Stomach (tissue), 9 donors: ENCODE measurements around the gene FCF1. TPM values are rescaled to one million over a fixed set of nuclear protein-coding genes. Genes with fewer than 3 reads are reported as not detected.

ENCODE experiments used
- DNase-seq, 2 donors: peaks; one replicate each; pipeline versions ENCODE4 v3.0.0 to v3.0.0-alpha.2; 2013 to 2019
- H3K27ac ChIP-seq, 5 donors: fragments of 200-600 bp in 4 of 5; sonication (generic) in 4 of 5; one replicate each; pipeline ENCODE4 v1.5.1; 2013 to 2019; ENCODE audit warnings: mild to moderate bottlenecking in 1 of 5, moderate library complexity in 1 of 5
- H3K27me3 ChIP-seq, 3 donors: fragments of 200-600 bp; sonication (generic); one replicate each; pipeline ENCODE4 v1.5.1; 2017 to 2019; ENCODE audit warnings: mixed run types in 1 of 3
- H3K36me3 ChIP-seq, 4 donors: fragments of 200-600 bp; sonication (generic); 1 replicate in 3 of 4; 2 replicates in 1 of 4; pipeline ENCODE4 v1.5.1; 2016 to 2019
- H3K4me1 ChIP-seq, 4 donors: fragments of 200-600 bp; sonication (generic); one replicate each; pipeline ENCODE4 v1.5.1; 2016 to 2019
- H3K4me3 ChIP-seq, 4 donors: fragments of 200-600 bp; sonication (generic) in 3 of 4; one replicate each; pipeline ENCODE4 v1.5.1; 2016 to 2019; ENCODE audit warnings: mild to moderate bottlenecking in 1 of 4
- H3K9me3 ChIP-seq, 4 donors: fragments of 200-600 bp; sonication (generic); one replicate each; pipeline ENCODE4 v1.5.1; 2016 to 2019
- EP300 ChIP-seq: sonication (generic); formaldehyde crosslinking; IDR thresholded peaks from one replicate; pipeline ENCODE4 v1.6.1; 2017; ENCODE audit warnings: antibody characterized with exemption
- POLR2A ChIP-seq, 4 donors: fragments of 450-650 bp; IDR thresholded peaks; one replicate each; pipeline ENCODE4 v1.6.1; 2016; ENCODE audit warnings: antibody characterized with exemption in 4 of 4, control low read depth in 2 of 4, mild to moderate bottlenecking in 1 of 4, moderate library complexity in 1 of 4
- POLR2AphosphoS5 ChIP-seq, 3 donors: sonication (generic); formaldehyde crosslinking; IDR thresholded peaks; one replicate each; pipeline ENCODE4 v1.6.1; 2016; ENCODE audit warnings: antibody characterized with exemption in 3 of 3
- WGBS, 5 donors: extraction: QIAGEN DNeasy Blood & Tissue Kit in 3 of 5; methylation state at CpG; one replicate each; pipeline versions ENCODE4 v1.1.5 to v1.1.7; 2013 to 2018; 5-methylcytosine and 5-hydroxymethylcytosine counted together
- intact Hi-C: fragments of 100-400 bp; cut with DNase I; formaldehyde crosslinking; loops from one replicate; pipeline ENCODE4 v1.15.1; 2023; ENCODE audit warnings: low total_unique reads
- polyA plus RNA-seq, 3 donors: library from polyadenylated mRNA; stranded (reverse); fragments of 200-250 nt; gene quantifications; one replicate each; pipeline ENCODE4 v1.2.3, GENCODE V29; 2013
- total RNA-seq, 5 donors: library from RNA; depleted of rRNA; stranded (reverse); fragments of >200 nt; gene quantifications; one replicate each; pipeline versions ENCODE4 v1.1.0 to v1.2.3, GENCODE V29; 2014 to 2016
- TF ChIP-seq, protein P1 (sequence below), 7 experiments: fragments of 450-650 bp in 4 of 7; fragments of 200-600 bp in 3 of 7; sonication (generic) in 3 of 7; IDR thresholded peaks; one replicate each; pipeline ENCODE4 v1.5.1; 2016 to 2019; ENCODE audit warnings: antibody characterized with exemption in 7 of 7, control low read depth in 2 of 7, mild to moderate bottlenecking in 1 of 7
- donor health status: healthy with polysubstance abuse.
- donor health status: Bipolar disorder and iron deficiency.
- donor health status: healthy.

The FCF1 gene
- total and polyA plus RNA-seq, 8 donors: 0.58 to 41.1 (median 16.0) TPM

DNA sequence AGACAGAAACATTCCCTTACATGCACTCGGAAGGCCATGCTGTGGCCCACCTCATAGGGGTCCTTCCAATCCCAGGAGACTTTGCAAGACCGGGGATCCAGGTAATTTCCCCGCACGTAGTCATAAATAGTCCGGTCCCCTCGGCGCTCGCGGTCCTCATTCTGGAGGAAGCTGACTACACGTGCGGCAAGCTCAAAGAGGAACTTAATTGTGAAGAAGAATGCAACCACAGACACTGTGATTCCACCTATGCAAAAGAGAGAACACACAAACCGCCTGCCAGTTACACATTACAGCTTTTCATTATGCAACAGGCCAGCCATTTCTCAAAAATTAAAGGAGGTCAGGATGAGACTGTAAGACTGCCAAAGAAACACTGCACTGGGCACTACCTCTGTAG is 28.5 kb upstream of the FCF1 start:
- H3K27ac ChIP-seq: no peak overlapping the region
- H3K9me3 ChIP-seq: no peaks in the 10 kb centered on the region
- H3K36me3 ChIP-seq: peaks cover 4 to 95% (median 81%) of the 10 kb centered on the region in 4 donors
- intact Hi-C loops: no loop called here
- H3K4me1 ChIP-seq: peaks cover 0 to 40% (median 18%) of the 10 kb centered on the region in 4 donors
- peak in 1 of 2 donors; percentile 31 for DNase-seq
- TF ChIP-seq POLR2A (IDR thresholded peaks at IDR 0.05): no peak
- TF ChIP-seq, protein P1, sequence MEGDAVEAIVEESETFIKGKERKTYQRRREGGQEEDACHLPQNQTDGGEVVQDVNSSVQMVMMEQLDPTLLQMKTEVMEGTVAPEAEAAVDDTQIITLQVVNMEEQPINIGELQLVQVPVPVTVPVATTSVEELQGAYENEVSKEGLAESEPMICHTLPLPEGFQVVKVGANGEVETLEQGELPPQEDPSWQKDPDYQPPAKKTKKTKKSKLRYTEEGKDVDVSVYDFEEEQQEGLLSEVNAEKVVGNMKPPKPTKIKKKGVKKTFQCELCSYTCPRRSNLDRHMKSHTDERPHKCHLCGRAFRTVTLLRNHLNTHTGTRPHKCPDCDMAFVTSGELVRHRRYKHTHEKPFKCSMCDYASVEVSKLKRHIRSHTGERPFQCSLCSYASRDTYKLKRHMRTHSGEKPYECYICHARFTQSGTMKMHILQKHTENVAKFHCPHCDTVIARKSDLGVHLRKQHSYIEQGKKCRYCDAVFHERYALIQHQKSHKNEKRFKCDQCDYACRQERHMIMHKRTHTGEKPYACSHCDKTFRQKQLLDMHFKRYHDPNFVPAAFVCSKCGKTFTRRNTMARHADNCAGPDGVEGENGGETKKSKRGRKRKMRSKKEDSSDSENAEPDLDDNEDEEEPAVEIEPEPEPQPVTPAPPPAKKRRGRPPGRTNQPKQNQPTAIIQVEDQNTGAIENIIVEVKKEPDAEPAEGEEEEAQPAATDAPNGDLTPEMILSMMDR (IDR thresholded peaks at IDR 0.05): no peak
- TF ChIP-seq POLR2AphosphoS5 (IDR thresholded peaks at IDR 0.05): no peak
- TF ChIP-seq EP300: no peak
- H3K27me3 ChIP-seq: no peaks in the 10 kb centered on the region
- H3K4me3 ChIP-seq: no peak overlapping the region
- 82 to 97% (median 86%) methylated on average over 12 of the region's 12 CpGs for WGBS, 5 donors

DNA sequence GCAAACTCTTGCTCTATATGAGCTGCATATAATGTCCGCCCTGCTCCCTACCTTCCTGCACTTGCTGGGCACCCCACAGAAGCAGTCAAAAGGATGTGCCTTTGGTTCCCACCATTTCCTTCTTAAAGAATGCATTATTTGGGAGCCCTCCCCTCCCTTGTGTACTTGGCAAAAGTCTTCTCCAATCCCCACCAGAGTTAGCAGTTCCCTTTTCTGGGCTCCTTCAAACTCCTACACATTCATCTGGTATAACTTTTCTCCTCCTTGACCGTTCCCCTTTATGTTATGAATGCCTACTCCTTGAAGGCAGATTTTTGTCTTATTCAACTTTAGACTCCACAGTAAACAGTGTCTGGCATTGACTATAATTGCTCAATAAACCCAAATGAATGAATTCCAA is 27.9 kb upstream of the FCF1 start:
- Histone ChIP-seq H3K27ac (no peak overlapping the region), H3K9me3 (no peaks in the 10 kb centered on the region), H3K4me1 (peaks cover 0 to 40% (median 18%) of the 10 kb centered on the region in 4 donors), H3K36me3 (peaks cover 4 to 95% (median 80%) of the 10 kb centered on the region in 4 donors), H3K27me3 (no peaks in the 10 kb centered on the region), H3K4me3 (no peak overlapping the region)
- 83 to 96% (median 92%) methylated on average over 2 of the region's 2 CpGs for WGBS, 5 donors
- DNase-seq: no peak
- TF ChIP-seq POLR2AphosphoS5 (IDR thresholded peaks at IDR 0.05): no peak
- TF ChIP-seq EP300: no peak
- no peak for TF ChIP-seq POLR2A (IDR thresholded peaks at IDR 0.05)
- TF ChIP-seq, protein P1 (IDR thresholded peaks at IDR 0.05): no peak
- intact Hi-C loops: no loop called here

DNA sequence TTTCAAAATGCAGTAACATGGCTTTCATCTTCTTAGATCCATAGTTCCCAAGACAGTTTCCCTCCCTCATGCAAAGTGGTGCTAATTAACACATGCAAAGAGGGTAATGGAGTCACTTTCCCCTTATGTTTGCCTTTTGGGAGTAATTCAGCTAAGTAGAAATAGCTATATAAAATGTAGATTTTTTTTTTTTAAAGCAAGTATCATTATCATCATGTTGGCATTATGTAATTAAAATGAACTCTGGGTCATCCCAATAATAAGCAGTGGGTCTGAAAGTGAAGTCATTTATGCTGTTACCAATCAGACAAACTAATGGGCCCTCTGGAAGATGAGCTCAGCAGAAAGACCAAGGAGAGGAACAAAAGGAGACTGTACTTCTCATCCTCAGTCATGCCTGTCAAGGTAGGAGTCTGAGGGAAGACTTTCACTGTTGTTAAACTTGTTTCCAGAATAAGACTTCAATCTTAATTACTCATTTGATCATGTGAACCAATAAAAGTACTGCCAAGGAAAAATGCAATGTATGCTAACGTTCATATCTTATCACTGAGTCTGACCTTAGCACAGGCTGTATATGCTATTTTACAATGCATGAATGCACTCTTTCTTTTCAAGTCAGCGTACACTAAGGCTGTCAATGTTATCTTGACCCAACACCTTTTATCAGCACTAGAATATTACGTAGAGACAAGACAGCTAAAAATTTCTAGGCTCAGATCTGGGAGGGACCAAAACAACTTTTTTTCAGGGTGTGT is 26.8 kb upstream of the FCF1 start:
- peak in 1 of 2 donors; percentile 44 for DNase-seq
- 29 to 63% (median 34%) methylated on average over 3 of the region's 3 CpGs for WGBS, 5 donors
- Histone ChIP-seq H3K27ac (no peak overlapping the region), H3K36me3 (peaks cover 4 to 95% (median 80%) of the 10 kb centered on the region in 4 donors), H3K27me3 (no peaks in the 10 kb centered on the region), H3K9me3 (no peaks in the 10 kb centered on the region), H3K4me1 (peaks cover 0 to 40% (median 18%) of the 10 kb centered on the region in 4 donors), H3K4me3 (no peak overlapping the region)
- TF ChIP-seq, protein P1 (IDR thresholded peaks at IDR 0.05): no peak
- TF ChIP-seq POLR2AphosphoS5 (IDR thresholded peaks at IDR 0.05) (peak in 2 of 3 donors; percentile 47 to 85), POLR2A (IDR thresholded peaks at IDR 0.05) (no peak)
- intact Hi-C loops: no loop called here

DNA sequence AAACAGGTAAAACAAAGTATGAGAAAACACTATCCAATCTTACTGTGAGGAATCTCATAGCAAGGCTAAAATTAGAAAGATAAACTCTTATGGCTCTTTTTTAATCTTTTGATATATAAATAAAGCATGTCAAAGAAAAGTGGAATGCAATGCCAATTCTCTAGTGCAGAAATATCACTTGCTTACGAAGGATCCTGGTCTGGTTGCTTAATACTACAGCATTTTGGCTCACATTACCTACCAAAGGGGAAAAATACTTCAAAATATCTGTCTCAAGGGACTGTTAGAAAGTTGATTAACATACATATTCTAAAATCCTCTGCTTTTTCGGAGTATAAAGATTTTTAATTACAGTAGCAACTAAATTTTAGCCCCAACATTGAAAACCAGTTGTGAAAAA is 21.5 kb upstream of the FCF1 start:
- H3K27me3 ChIP-seq: no peaks in the 10 kb centered on the region
- H3K9me3 ChIP-seq: no peaks in the 10 kb centered on the region
- H3K4me1 ChIP-seq: peaks cover 0 to 24% (median 10%) of the 10 kb centered on the region in 4 donors
- DNase-seq: no peak
- no peak overlapping the region for H3K27ac ChIP-seq
- no peak for TF ChIP-seq POLR2A (IDR thresholded peaks at IDR 0.05)
- TF ChIP-seq POLR2AphosphoS5 (IDR thresholded peaks at IDR 0.05): no peak
- no peak for TF ChIP-seq EP300
- TF ChIP-seq, protein P1 (IDR thresholded peaks at IDR 0.05): no peak
- 66 to 88% (median 79%) methylated on average over 2 of the region's 2 CpGs for WGBS, 5 donors
- no peak overlapping the region for H3K4me3 ChIP-seq
- intact Hi-C loops: no loop called here
- H3K36me3 ChIP-seq: peaks cover 0 to 56% (median 51%) of the 10 kb centered on the region in 4 donors
